Measurements from ENCODE around the gene TEAD1. TPM values are rescaled to one million over a fixed set of nuclear protein-coding genes. Genes with fewer than 3 reads are reported as not detected.

The TEAD1 gene
- total RNA-seq, 2 donors from 2014 or later, result 47.9 to 87.0 TPM

DNA sequence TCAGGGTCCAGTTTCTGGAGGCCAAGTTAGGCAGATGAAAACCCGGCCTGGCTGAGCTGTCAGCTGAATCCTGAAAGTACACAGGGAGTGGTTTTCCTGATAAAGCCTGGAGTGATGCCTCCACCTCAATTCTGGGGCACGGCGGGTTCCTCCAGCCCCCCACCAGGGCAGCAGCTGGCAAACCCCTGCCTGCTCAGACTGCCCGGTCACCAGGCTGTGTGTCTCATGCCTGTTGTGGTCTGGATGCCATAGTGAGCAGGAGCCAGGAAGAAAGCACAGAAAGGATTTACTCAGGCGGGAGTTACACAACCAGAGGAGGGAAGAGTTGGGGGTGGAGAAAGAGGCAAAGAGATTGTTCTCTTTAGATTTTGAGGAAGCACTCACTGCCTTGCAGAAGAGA, 215.0 kb downstream of the TEAD1 start:
- intact Hi-C loops (cut with DNase I), result loop anchor here (10.0 kb wide), 1 partner anchor 404 kb away; no protein-coding TSS in a partner anchor
- no peaks in the 10 kb centered on the region for H3K4me1 ChIP-seq (replicated peaks)
- DNase-seq (ENCODE audit: low spot score), result no peak

DNA sequence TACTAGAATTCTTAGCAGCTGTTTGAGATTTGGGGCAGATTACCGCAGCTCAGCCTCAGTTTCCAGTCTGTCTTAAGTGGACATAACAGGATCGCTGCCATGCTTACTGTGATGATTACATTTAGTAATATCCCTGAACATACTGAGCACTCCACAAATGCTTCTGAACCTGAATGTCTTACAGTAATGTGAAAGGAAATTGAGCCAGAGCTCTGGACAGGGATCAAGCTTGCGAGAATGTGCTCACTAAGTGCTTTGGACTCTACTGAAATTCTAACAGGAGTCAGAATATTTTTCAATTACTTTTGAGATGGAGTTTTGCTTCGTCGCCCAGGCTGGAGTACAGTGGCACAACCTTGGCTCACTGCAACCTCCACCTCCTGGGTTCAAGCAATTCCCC, 216.3 kb downstream of the TEAD1 start:
- WGBS, result 67% methylated on average over 5 of the region's 5 CpGs

More for the DNA sequence above, 215.0 kb downstream of the TEAD1 start:
- no peaks in the 10 kb centered on the region for H3K27me3 ChIP-seq (replicated peaks; ENCODE audit: insufficient read depth)
- H3K36me3 ChIP-seq, result no peaks in the 10 kb centered on the region
- no peak overlapping the region for H3K4me3 ChIP-seq
- H3K9me3 ChIP-seq, result no peaks in the 10 kb centered on the region
- TF ChIP-seq CTCF (IDR thresholded peaks at IDR 0.05), result no peak
- TF ChIP-seq POLR2A (IDR thresholded peaks at IDR 0.05), result no peak
- TF ChIP-seq POLR2AphosphoS5 (IDR thresholded peaks at IDR 0.05), result no peak
- H3K27ac ChIP-seq, result peak overlapping the region; percentile 41 to 49
- 56% methylated on average over 5 of the region's 5 CpGs for WGBS

GRCh38 chr11:12893787-12894672, 219.8 kb downstream of the TEAD1 start:
- no peaks in the 10 kb centered on the region for H3K27me3 ChIP-seq (replicated peaks; ENCODE audit: insufficient read depth)
- no peaks in the 10 kb centered on the region for H3K9me3 ChIP-seq
- no peak overlapping the region for H3K27ac ChIP-seq
- H3K36me3 ChIP-seq, result no peaks in the 10 kb centered on the region
- peak; percentile 64 to 92 (median 84) for TF ChIP-seq CTCF (IDR thresholded peaks at IDR 0.05)
- peak; percentile 14 for TF ChIP-seq POLR2AphosphoS5 (IDR thresholded peaks at IDR 0.05)
- TF ChIP-seq POLR2A (IDR thresholded peaks at IDR 0.05), result no peak
- 43% methylated on average over 12 of the region's 12 CpGs for WGBS
- intact Hi-C loops (cut with DNase I), result loop anchor here (2.0 to 5.0 kb wide), 5 partner anchors 82 to 607 kb away; no protein-coding TSS in a partner anchor
- no peak overlapping the region for H3K4me3 ChIP-seq
- H3K4me1 ChIP-seq (replicated peaks), result no peaks in the 10 kb centered on the region
- DNase-seq (ENCODE audit: low spot score), result peak; percentile 44

More for the DNA sequence above, 216.3 kb downstream of the TEAD1 start:
- no peak overlapping the region for H3K27ac ChIP-seq
- H3K9me3 ChIP-seq, result no peaks in the 10 kb centered on the region
- no peaks in the 10 kb centered on the region for H3K36me3 ChIP-seq
- DNase-seq (ENCODE audit: low spot score), result no peak
- H3K4me1 ChIP-seq (replicated peaks), result no peaks in the 10 kb centered on the region
- H3K27me3 ChIP-seq (replicated peaks; ENCODE audit: insufficient read depth), result no peaks in the 10 kb centered on the region
- no peak overlapping the region for H3K4me3 ChIP-seq
- TF ChIP-seq POLR2AphosphoS5 (IDR thresholded peaks at IDR 0.05), result no peak
- TF ChIP-seq CTCF (IDR thresholded peaks at IDR 0.05), result no peak
- intact Hi-C loops (cut with DNase I), result loop anchor here (5.0 kb wide), 4 partner anchors 78 to 603 kb away; no protein-coding TSS in a partner anchor

- no peak for DNase-seq (ENCODE audit: low spot score)
- Histone ChIP-seq H3K4me1 (replicated peaks) (no peaks in the 10 kb centered on the region), H3K27me3 (replicated peaks; ENCODE audit: insufficient read depth) (no peaks in the 10 kb centered on the region), H3K27ac (peak overlapping the region in 1 of 2 donors; percentile 17), H3K9me3 (no peaks in the 10 kb centered on the region), H3K4me3 (no peak overlapping the region), H3K36me3 (peaks cover 0 to 4% of the 10 kb centered on the region in 2 donors)
- intact Hi-C loops (cut with DNase I), result loop anchor here (2.0 kb wide), 1 partner anchor 485 kb away; no protein-coding TSS in a partner anchor
- TF ChIP-seq POLR2AphosphoS5 (IDR thresholded peaks at IDR 0.05) (no peak), POLR2A (IDR thresholded peaks at IDR 0.05) (no peak), CTCF (IDR thresholded peaks at IDR 0.05) (no peak)
Observed at GRCh38 chr11:12897390-12897789, 223.2 kb downstream of the TEAD1 start.
